Myocyte (in vitro differentiated cells): ENCODE data around the gene KLHL12. TPM values are rescaled to one million over a fixed set of nuclear protein-coding genes. Genes with fewer than 3 reads are reported as not detected.
A peak's percentile ranks its signal among the peaks of the same experiment; 100 is the strongest.

Experiments
- DNase-seq: peaks from one replicate; pipeline ENCODE4 v3.0.0-alpha.2; 2012; ENCODE audit warnings: low read depth
- polyA plus RNA-seq: library from polyadenylated mRNA; unstranded; fragments of >200 nt; gene quantifications from one replicate; pipeline ENCODE4 v1.2.1, GENCODE V29; 2012; ENCODE audit warnings: missing spikeins
- total RNA-seq: library from RNA; depleted of rRNA; stranded (reverse); fragments of >200 nt; gene quantifications from 2 replicates; pipeline ENCODE4 v1.2.3, GENCODE V29; 2014

Gene KLHL12
- total RNA-seq, result 42.8 and 51.9 TPM in 2 replicates
- polyA plus RNA-seq, result 33.2 TPM

DNA sequence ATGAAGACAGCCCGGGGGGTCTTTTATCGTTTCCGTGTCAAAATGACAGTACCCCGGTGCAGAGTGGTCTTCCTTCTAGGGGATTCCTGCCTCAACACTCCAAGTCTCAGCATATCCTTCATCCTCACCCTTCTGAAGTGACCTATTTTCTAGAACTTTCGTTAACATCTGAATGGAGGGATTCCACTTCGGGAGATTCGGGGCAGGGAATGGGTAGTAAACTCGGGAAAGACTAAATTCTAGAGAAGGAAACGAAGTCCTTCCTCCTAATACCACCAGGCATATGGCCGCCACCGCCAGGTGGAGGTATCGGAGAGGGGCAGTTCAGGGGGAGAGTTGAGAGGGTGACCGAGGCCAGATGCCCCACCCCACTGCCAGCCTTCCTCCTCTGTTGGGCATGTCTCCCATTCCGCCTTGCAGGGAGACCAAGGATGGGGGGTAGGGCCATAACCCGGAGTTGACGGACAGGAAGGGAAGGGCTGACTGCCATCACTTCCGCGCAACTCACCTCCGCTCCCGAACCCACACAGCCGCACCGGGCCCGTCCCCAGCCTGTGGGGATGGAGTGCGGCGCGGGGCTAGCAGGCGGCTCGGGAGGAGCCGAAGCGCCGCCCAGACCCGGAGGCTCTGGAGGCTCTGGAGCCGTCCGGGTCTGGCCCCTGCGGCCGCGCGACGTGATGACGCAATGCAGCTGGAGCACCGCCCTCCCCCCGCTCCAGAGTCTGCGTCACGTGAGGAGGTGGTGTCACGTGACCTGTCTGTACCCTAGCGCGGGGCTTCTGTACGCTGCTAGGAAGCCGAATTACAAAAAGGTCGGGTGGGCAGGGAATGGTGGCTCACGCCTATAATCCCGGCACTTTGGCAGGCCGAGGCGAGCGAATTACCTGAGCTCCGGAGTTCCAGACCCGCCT is at the start of gene KLHL12:
KLHL12 (minus strand) TSS at position 654 of the 911 bp plus-strand sequence. CDS start 2,072 bp downstream, outside the sequence.
- DNase-seq, result peak; percentile 97

GRCh38 chr1:202976633-202977032 is 49.6 kb upstream of the KLHL12 start:
- DNase-seq, result no peak

DNA sequence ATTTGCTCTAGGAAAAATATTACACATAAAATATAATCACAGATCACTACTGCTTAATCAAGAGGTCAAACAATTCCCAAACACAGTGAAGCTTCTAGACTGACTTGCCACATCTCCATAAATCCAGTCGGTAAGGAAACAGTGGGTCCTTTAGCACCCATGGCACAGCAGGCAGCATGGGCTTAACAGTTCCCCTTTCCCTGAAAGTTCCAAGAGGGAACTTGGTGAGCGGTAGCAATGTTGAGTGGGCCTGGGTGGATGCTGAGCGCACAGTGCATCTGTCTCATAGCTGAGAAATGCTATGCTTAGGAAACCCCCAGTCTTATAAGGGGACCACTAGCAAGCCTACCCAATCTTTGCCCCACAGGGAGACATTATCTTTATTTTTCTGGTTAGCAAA is 47.8 kb upstream of the KLHL12 start:
- no peak for DNase-seq

GRCh38 chr1:202972046-202972445 is 45.0 kb upstream of the KLHL12 start:
- no peak for DNase-seq

- DNase-seq, result peak; percentile 79
These were observed 41.9 kb upstream of the KLHL12 start for GRCh38 chr1:202968895-202969295.

DNA sequence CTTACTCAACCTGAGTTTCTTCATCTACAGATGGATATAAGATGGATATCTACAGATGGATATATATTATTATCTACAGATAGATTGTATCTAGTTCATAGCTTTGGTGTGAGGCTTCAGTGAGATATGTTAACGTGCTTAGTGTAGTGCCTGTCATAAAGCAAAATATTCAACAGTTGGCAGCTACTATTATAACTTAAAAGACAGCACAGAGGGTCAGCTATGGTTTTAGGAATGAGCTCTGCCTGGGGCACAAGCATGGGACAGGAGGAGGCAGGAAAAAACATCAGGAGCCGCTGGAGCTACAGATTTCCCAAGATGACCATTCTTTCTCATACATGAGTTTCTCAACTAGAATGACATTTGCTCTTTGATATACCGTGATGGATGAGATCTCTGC is 41.3 kb upstream of the KLHL12 start:
- no peak for DNase-seq

DNA sequence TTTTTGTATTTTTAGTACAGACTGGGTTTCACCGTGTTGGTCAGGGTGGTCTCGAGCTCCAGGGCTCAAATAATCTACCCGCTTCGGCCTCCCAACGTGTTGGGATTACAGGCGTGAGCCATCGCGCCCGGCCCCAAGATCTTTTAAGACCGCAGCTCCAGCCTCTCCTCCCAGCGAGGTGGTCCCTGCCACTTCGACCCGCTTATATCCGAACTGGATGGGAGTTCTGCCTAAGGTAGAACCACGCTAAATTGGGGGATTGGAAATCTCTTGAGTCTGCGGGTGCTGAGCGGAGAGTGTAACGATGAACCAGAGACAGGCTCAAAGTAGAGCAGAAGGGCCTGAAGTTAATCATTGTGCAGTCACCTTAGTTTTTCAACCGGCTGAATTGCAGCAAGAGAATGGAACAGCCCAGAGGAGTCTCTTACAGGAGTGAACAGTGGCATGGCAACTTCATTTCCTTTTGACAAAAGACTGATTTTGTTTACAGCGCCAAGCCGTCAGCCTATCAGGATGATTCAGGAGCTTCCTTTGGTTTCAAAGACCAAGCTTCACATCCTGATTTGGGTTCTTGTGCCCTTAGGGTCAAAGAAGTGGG is 40.7 kb upstream of the KLHL12 start:
- DNase-seq, result no peak

DNA sequence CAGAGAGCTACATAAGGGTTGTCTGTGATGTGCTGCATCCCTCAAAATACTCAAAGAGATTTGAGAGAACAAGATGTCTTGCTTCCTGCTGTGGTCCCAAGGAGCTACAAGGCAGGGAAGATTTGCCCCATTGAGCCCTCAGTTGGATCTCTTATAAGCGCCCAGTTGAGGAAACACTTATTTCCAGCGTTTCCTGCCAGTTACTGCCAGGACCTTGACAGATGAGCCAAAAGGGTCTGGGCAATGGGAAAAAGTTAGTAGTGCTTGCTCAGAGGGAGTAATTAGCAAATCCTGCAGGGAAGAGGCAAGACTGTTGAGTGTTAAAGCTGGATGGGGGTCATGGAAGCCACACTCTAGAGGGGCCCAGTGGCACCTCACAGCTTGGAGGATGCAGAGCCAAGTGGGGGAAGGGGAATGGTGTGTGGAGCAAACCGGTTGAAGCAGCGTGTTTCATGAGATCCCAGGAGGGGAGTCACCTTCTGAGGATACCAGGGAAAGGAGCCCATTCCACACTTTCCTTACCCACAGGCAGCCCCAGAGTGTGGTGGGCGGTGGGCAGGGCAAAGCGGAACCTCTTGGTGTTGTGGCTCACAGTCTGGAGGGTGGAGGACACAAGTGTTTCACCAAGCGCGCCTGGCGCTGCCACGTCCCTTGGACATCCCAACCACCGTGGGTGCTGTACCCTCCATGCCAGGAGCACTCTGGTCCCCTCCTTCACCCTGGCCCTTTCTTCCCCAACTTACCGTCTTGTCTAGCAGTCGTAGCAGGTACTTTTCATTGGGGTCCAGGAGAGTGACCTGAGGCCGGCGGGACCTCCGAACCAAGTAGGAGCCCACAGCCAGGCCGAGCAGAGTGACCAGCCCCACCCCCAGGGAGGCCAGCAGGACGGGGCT is 39.2 kb upstream of the KLHL12 start:
- peak; percentile 69 for DNase-seq

- no peak for DNase-seq
These were observed 38.4 kb upstream of the KLHL12 start for GRCh38 chr1:202965422-202965821.

DNA sequence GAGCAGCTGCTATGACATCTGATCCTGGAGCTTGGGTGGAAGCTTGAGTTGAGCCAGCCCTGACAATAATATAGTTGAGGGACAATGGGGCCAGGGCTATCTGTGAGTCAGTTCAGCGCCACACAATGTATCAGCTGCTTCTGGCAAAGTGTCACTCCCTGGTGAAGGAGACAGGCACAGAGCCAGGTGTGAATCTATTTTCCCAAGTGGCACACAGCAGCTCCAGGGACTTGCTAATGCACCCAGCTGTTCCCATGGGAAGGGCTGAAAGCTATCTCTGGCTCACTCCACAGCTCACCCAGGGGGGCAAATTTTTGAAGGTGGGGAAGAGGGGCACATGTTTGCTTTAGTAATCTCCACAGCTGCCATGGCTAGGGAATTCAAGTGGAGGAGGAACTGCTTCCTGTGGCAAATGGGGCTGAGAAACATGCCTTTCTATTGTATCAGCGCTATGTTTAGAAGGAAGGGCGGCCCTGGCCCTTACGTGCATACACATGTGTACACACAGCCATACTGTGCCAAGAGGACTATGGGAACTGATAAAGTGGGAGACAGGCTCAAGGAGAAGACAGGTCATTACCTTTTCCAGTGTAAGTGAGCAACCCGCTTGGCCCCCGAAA is 37.9 kb upstream of the KLHL12 start:
- DNase-seq, result peak; percentile 100

- peak; percentile 85 for DNase-seq
These were observed 34.3 kb upstream of the KLHL12 start for GRCh38 chr1:202961220-202961880.

DNA sequence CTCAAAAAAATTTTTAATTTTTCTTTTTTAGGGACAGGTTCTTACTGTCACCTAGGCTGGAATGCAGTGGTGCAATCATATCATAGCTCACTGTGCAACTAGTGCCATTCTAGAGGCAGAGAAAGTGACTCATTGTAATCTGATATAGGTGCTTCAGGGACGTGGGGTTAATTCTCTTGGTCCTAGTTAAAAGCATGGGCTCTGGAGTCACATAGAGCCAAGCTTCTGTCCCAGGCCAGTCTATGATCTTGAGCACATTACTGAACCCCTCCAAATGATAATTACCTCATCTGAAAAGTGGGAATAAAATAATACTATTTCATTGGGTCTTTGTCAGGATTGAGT is 32.2 kb upstream of the KLHL12 start:
- peak; percentile 87 for DNase-seq

- peak; percentile 56 for DNase-seq
These were observed 31.7 kb upstream of the KLHL12 start for GRCh38 chr1:202958544-202959275.

DNA sequence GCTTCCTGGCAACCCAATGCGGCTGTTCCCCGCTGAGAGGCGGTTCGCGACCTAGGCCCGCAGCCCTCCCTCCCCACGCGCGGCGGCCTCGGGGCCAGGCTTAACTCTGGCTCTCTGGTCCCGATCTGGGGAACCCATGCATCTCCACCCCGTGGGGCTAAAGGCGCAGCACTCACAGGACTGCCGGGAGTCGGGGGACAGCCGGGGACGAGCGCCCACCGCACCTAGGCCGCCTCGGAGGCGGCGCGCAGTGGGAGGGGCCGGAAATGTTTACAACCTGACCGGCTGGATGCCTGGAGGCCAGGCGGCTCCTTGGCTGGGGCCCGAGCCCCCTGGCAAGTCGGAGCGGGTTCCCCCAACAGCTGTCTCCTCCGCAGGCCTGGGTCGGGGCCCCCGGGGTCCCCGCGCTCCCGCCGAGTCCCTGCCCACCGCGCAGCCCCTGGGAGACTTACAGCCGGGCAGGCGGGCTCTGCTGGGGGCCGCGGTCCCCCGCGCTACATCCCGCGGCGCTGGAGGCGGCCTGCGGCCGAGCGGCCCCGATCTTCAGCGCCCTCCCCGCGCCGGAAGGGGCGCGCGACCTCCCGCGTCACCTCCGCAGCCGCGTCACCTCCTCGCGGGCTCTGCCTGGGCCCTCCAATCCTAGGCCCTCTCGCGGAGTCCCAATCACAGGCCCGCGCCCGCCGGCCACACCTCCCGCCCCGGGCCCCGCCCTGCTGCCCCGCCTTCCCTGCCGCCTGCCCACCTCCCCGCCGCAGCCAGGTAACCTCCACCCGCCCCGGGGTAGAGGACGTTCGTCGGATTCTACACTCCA is 30.9 kb upstream of the KLHL12 start, which contains the start of gene ADIPOR1:
ADIPOR1 (minus strand) TSS at position 580 of the 811 bp plus-strand sequence. CDS start 7,242 bp downstream, outside the sequence.
- DNase-seq, result peak; percentile 88

DNA sequence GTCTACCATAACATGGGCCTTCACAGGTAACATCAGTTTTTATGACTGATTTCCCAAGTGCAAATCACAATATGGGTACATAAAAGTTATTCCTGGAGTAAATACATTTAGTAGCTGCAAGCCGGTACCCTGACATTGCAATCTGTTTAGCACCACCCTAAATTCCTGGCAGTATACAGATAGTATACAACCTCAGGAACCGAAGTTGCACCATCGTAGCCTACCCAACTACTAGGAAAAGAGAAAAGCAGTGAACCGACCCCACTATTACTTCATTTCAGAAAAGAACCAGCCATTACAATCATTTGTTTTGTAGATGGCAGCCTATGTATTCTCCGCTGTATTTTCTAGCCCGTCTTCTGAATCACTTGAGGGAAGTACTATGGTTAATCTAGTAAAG is 29.9 kb upstream of the KLHL12 start:
- no peak for DNase-seq

DNA sequence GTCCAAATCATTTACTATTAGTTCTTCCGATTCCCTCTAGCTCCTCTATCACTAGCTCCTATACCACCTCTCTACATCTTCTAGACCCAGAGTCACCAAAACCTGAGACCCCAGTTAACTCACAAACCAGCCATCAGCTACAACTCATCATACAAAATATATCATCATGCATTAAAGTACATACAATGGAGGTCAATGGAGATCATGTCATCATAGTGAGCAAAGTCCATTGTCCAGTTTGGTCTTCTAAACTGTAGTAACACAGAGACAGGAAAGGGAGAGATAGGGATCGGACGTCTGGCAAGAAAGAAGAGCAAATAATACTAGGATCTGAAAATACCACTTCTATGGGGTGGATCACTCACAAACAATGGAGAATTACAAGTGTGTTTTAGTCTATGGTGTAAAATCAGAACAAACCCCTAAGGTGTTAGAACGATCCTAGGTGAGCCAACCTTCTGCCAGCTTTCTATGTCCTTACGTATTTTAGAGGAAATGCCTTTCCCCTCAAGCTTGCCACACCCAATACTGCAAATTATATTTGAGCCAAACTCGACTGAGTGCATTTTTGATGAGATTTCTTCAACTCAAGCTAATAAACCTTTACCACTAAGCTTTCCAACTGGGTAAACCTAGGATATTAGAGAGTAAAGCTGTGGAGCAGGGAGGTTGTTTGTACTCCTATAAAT is 27.2 kb upstream of the KLHL12 start:
- no peak for DNase-seq

DNA sequence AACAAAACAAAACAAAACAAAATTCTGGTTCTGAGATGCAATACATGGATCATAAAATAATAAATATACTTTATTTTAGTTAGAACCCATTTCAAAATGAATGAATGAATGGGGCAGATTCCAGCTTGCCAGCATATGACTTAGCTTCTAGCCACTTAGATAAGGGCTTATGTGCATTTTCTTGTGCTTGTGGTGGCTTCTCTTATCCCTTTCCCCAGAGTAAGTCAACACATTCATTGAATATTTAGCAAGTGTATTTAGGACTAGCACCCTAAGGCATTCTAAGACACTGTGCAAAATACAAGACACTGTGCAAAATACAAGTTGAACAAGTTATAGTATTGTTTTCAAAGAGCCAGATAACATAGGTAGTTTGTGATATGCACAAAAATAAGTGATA is 26.4 kb upstream of the KLHL12 start:
- DNase-seq, result no peak

DNA sequence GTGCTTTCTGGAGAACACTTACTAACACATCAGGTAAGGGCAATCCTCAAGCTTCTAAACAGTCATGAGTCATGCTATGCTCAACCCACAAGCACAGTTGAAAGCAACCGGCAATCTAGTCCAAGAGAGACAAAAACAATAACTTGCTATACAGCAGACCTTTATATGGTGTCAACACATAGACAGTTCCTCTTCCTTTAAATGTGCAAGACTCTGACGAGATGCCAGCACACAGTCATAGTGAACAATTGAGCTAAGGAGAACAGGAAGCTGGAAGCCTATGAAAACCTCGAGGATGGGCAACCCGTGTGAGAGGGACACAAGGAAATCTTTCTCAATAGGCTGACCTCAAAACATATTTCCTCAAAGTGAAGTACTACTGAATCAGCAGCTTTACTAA is 25.8 kb upstream of the KLHL12 start:
- DNase-seq, result peak; percentile 35
